HG02943 (cell line): Measurements from ENCODE around the gene SF3B6.
"Not testable (repeated sequence)": the region's sequence is repeated elsewhere in the genome, so short reads cannot be mapped to it uniquely, and the experiment has no call there.

Experiments
- ATAC-seq: cut with Tn5 transposase; IDR thresholded peaks from one replicate; pipeline ENCODE4 v1.9.1; 2021; ENCODE audit warnings: mild to moderate bottlenecking, low read depth, moderate library complexity; ENCODE audit not compliant: unreplicated experiment

The SF3B6 gene

DNA sequence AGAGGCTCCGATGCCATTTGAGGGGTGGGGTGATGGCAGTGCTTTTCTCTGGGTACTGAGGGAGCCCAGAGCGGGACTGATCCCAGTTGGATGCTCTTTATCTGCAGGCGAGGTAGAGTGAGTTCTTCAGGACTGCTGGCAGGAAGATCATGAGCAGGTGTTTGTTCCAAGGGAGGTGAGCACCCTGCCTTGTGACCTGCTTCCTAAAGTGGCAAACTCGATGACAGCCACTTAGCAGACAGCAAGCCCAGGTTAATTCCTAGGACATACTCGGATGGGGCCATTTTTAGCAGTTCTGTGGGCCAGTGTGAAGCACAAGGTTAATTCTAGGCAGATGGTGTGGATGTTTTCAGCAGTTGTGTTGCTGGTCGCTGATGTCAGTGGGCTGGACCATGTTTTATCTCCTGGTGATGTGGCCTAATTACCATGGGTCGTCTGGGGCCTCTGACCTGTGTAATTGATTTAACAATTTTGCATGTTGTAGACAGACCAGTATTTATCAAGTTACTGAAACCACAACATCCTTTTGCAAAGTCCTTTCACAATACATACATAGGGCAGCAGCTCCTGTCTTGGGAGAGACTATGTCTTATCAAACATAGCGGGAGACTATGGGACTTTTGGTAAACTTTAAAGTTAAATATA lies 21.6 kb downstream of the SF3B6 start:
- ATAC-seq = no peak

DNA sequence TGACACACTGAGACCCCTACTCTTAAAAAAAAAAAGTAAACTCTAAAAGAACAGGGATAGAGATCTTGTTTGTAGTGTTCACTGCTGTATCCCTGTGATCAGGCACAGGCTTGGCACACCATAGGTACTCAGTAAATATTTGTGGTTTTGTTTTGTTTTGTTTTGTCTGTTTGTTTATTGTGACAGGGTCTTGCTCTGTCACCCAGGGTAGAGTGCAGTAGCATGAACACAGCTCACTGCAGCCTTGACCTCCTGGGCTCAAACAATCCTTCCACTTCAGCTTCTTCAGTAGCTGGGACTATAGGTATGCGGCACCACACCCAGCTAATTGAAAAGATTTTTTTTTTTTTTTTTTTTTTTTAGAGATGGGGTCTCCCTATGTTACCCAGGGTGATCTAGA lies 23.2 kb downstream of the SF3B6 start:
- ATAC-seq = no peak

GRCh38 chr2:24051833-24052232 lies 24.3 kb downstream of the SF3B6 start:
- no peak for ATAC-seq

- no peak for ATAC-seq
Observed at GRCh38 chr2:24050041-24050979, 25.8 kb downstream of the SF3B6 start.

DNA sequence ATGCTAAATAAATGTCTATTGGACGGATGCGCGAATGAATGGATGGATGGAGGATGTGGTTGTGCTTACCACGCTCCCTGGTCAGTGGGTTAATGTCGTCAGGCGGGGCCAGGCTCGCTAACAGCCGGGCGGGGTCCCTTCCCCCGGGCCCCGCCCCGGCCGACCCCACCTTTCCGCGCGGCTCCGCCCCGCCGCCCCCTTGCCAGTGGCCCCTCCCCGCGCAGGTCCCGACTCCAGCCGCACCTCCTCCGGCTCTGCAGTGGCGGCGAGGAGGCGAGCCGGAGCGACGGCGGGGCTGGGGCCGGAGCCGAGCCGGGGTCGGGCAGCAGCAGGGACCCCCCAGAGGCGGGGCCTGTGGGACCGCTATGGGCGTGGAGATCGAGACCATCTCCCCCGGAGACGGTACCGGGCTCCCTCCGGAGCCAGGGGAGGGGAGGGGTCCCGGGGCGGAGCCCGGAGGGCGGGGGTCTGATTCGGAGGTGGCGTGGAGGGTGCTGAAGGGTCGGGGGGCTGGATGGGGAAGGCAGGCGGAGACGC lies 26.6 kb downstream of the SF3B6 start, which contains the start of gene FKBP1B:
TSS of gene FKBP1B (plus strand) at position 257 of the 537 bp plus-strand sequence. CDS start at position 366, 109 bp downstream.
- no peak for ATAC-seq

- no peak for ATAC-seq
Observed at GRCh38 chr2:24048769-24049484, 27.2 kb downstream of the SF3B6 start.

DNA sequence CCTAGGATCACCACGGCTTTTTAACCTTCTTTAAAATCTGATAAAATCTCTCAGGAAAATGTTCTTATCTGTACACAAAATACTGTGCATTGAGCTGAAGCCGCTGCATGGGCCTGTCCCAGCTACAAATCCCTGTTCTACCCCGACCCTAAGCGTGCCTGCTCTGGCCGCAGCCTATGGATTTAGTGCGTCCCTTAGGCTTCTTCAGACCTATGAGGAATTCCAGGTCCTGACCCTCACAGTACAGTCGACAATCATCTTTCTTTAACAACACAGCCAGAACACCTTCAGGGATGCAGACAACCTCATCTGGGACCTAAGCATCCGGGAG lies 28.5 kb downstream of the SF3B6 start:
- peak; percentile 4 for ATAC-seq

GRCh38 chr2:24046930-24047702 lies 29.0 kb downstream of the SF3B6 start, which contains the start of gene WDCP:
Gene WDCP (minus strand): TSS chr2:24047391. CDS start chr2:24039494, 7,897 bp downstream.
- peak; percentile 99 for ATAC-seq

GRCh38 chr2:24046599-24046929 lies 29.6 kb downstream of the SF3B6 start:
- no peak for ATAC-seq

DNA sequence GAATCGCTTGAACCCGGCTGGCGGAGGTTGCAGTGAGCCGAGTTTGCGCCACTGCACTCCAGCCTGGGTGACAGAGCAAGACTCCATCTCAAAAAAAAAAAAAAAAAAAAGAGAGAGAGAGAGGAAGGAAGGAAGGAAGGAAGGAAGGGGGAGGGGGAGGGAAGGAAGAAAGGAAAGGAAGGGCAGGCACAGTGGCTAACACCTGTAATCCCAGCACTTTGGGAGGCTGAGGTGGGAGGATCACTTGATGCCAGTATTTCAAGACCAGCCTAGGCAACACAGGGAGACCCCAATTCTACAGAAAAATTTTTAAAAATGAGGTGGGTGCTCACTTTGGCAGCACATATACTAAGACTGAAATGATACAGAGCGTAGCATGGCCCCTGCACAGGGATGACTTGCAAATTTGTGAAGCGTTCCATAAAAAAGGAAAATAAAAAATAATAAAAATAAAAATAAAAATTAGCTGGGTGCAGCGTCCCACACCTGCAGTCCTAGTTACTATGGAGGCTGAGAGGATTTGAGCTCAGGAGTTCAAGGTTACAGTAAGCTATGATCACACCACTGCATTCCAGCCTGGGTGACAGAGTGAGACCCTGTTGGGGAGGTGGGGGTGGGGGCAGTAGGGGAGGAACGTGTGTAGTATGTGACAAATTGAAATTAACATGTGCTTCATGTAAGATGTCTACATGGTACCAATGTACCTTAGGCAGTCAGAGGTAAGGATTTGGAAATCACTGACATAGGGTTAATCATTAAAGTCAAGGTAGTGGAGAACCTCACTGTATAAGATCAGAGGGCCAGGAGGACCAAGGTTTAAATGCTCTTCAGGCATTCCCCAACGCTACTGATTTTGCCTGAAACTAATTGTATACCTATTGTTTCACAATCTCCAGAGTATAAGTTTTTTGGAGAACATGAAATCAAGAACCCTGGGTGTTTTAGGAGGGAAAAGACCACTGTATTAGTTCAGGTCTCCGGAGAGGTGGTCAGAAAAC lies 30.3 kb downstream of the SF3B6 start:
- no peak for ATAC-seq

GRCh38 chr2:24043133-24043532 lies 33.0 kb downstream of the SF3B6 start:
- not testable (repeated sequence) for ATAC-seq

DNA sequence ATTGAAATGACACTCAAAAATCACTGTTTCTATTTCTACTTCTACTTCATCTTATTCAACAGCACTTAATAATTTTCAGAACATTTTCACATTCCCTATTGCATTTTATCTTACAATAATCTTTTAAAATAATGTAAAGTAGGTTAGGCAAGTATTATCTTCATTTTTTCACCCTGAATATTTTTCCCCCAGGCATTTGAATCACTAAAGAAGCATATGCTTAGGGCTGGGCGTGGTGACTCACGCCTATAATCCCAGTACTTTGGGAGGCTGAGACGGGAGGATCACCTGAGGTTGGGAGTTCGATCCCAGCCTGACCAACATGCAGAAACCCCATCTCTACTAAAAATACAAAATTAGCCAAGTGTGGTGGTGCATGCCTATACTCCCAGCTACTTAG lies 35.6 kb downstream of the SF3B6 start:
- no peak for ATAC-seq

DNA sequence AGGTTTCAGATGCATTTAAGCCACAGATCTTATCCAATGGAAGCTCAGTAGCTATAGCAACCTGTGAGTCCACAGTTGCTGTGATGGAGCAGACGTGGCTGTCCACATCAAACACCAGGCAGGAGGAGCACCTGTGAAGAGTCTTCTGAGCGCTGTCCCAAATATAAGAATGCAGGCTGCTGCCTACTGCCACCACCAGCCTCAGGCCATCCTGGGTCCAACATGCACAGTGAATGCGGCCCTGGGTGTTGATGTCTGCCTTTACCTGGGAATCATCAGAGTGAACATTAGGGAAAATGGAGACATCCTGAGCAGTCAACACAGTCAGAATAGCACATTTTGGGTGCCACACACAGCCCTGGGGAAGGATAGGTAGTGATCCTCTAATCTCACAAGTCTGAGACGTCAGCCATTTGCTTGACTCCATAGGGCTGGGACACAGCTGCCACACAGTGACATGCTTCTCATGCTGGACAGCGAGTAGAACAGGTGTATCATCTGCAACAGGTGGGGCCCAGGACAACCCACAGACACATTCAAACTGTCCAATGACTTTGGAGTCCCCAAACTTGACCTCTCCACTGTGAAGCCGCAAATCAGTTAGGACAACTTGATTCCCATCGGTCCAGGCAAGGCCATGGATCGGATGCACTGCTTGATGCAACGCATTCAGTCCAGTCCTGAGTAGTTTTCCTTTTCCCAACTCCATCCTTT lies 37.2 kb downstream of the SF3B6 start:
- no peak for ATAC-seq

GRCh38 chr2:24026233-24026632 lies 49.9 kb downstream of the SF3B6 start:
- ATAC-seq = no peak

DNA sequence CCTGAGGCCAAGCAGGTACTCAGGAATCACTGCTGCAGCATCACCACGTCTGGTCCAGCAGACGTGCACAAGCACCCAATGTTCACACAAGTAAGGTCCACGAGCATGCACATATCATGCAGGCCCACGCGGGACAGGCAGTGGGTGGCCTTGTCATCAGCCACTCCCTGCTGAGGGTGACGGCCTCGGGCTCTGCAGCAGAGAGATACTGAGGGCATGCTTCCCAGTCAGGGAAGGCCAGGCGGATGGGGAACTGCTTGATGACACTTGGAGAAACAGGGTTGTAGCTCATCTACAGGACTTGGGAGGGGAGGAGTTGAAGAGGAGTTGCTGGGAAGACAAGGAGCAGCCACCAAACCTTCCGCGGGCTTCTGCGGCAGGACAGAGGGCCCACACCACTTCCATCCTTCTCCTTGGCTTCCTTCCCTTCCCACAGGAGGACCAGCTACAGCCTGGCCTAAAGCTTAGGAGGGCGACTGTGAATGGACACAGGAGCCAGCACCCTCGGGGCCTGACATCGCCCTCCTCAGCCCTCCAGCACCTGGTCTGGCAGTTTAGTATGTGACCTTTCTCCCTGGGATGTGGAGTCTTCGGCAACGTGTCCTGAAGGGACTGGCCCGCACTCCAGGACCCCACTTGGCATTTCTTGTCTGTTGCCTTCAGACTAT lies 51.0 kb downstream of the SF3B6 start:
- no peak for ATAC-seq

GRCh38 chr2:24024018-24024417 lies 52.1 kb downstream of the SF3B6 start:
- no peak for ATAC-seq

- ATAC-seq = no peak
Observed at GRCh38 chr2:24022975-24023575, 53.1 kb downstream of the SF3B6 start.
